ENCODE results near the gene WDPCP. TPM values are rescaled to one million over a fixed set of nuclear protein-coding genes. Genes with fewer than 3 reads are reported as not detected.
"Not testable (repeated sequence)": the region's sequence is repeated elsewhere in the genome, so short reads cannot be mapped to it uniquely, and the experiment has no call there.

The WDPCP gene
- total and polyA plus RNA-seq, 2 donors from 2014 or later, result 2.7 to 15.1 TPM

GRCh38 chr2:63159262-63159661 lies 429.0 kb downstream of the WDPCP start:
- H3K4me3 ChIP-seq (ENCODE audit: low read length in 3 of 3), result no peak overlapping the region
- H3K4me1 ChIP-seq (ENCODE audit: control insufficient read depth in 2 of 3, insufficient read depth in 2 of 3, low read depth in 1 of 3, low read length in 3 of 3), result no peaks in the 10 kb centered on the region
- DNase-seq (no peak), FAIRE-seq (no peak)
- no peaks in the 10 kb centered on the region for H3K9me3 ChIP-seq (ENCODE audit: control insufficient read depth in 2 of 3, insufficient read depth in 1 of 3, low read length in 3 of 3)
- H3K9ac ChIP-seq (ENCODE audit: low read length in 3 of 3), result no peak overlapping the region
- intact Hi-C loops (cut with DNase I), result no loop called here
- no peaks in the 10 kb centered on the region for H3K27me3 ChIP-seq (ENCODE audit: control insufficient read depth, insufficient read depth, low read length)
- H3K36me3 ChIP-seq (ENCODE audit: control insufficient read depth in 2 of 3, insufficient read depth in 3 of 3, low read length in 3 of 3), result no peaks in the 10 kb centered on the region
- H3K27ac ChIP-seq (ENCODE audit: low read depth in 2 of 2, low read length in 2 of 2), result no peak overlapping the region
- no peak for TF ChIP-seq CTCF (IDR thresholded peaks at IDR 0.05; ENCODE audit: borderline replicate concordance, extremely low read depth, insufficient read depth)

DNA sequence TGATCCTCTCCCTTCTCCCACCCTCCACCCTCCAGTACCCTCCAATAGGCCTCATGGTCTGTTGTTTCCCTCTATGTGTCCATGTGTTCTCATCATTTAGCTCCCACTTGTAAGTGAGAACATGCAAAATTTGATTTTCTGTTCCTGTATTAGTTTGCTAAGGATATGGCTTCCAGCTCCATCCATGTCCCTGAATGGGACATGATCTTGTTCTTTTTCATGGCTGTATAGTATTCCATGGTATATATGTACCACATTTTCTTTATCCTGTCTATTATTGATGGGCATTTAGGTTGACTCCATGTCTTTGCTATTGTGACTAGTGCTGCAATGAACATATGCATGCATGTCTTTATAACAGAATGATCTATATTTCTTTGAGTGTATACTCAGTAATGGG lies 451.6 kb downstream of the WDPCP start:
- H3K36me3 ChIP-seq (ENCODE audit: control insufficient read depth in 2 of 3, insufficient read depth in 3 of 3, low read length in 3 of 3); H3K4me1 ChIP-seq (ENCODE audit: control insufficient read depth in 2 of 3, insufficient read depth in 2 of 3, low read depth in 1 of 3, low read length in 3 of 3); H3K27me3 ChIP-seq (ENCODE audit: control insufficient read depth, insufficient read depth, low read length); DNase-seq; intact Hi-C loops (cut with DNase I); H3K27ac ChIP-seq (ENCODE audit: low read depth in 2 of 2, low read length in 2 of 2); H3K9ac ChIP-seq (ENCODE audit: low read length in 3 of 3); H3K4me3 ChIP-seq (ENCODE audit: low read length in 3 of 3); FAIRE-seq: not testable (repeated sequence)
- peaks cover 0 to 18% (median 11%) of the 10 kb centered on the region in 3 donors for H3K9me3 ChIP-seq (ENCODE audit: control insufficient read depth in 2 of 3, insufficient read depth in 1 of 3, low read length in 3 of 3)

DNA sequence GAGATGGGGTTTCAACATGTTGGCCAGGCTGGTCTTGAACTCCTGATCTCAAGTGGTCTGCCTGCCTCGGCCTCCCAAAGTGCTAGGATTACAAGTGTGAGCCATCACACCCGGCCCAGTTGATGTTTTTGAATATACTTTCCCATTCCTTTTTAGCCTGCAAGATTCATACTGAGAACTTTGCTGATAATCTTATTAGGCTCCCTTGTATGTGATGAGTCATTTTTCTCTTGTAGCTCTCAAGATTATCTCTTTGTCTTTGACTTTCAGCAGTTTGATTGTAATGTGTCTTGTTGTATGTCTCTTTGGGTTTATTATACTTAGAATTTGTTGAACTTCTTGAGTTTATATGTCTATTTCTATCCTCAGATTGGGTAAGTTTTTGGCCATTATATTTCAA lies 456.3 kb downstream of the WDPCP start:
- no peak for TF ChIP-seq CTCF (IDR thresholded peaks at IDR 0.05; ENCODE audit: borderline replicate concordance, extremely low read depth, insufficient read depth)
- no peaks in the 10 kb centered on the region for H3K36me3 ChIP-seq (ENCODE audit: control insufficient read depth in 2 of 3, insufficient read depth in 3 of 3, low read length in 3 of 3)
- peaks cover 0 to 13% (median 8%) of the 10 kb centered on the region in 3 donors for H3K9me3 ChIP-seq (ENCODE audit: control insufficient read depth in 2 of 3, insufficient read depth in 1 of 3, low read length in 3 of 3)
- H3K4me3 ChIP-seq (ENCODE audit: low read length in 3 of 3), result no peak overlapping the region
- DNase-seq (no peak), FAIRE-seq (no peak)
- no peak overlapping the region for H3K9ac ChIP-seq (ENCODE audit: low read length in 3 of 3)
- no peaks in the 10 kb centered on the region for H3K27me3 ChIP-seq (ENCODE audit: control insufficient read depth, insufficient read depth, low read length)
- no peaks in the 10 kb centered on the region for H3K4me1 ChIP-seq (ENCODE audit: control insufficient read depth in 2 of 3, insufficient read depth in 2 of 3, low read depth in 1 of 3, low read length in 3 of 3)
- H3K27ac ChIP-seq (ENCODE audit: low read depth in 2 of 2, low read length in 2 of 2), result no peak overlapping the region
- intact Hi-C loops (cut with DNase I), result no loop called here

- Histone ChIP-seq H3K4me3 (ENCODE audit: low read length in 3 of 3) (no peak overlapping the region), H3K27ac (ENCODE audit: low read depth in 2 of 2, low read length in 2 of 2) (no peak overlapping the region), H3K9ac (ENCODE audit: low read length in 3 of 3) (no peak overlapping the region)
These were observed 457.1 kb downstream of the WDPCP start for GRCh38 chr2:63131196-63131595.

More at GRCh38 chr2:63131196-63131595, 457.1 kb downstream of the WDPCP start:
- peaks cover 0 to 9% (median 6%) of the 10 kb centered on the region in 3 donors for H3K9me3 ChIP-seq (ENCODE audit: control insufficient read depth in 2 of 3, insufficient read depth in 1 of 3, low read length in 3 of 3)
- FAIRE-seq (no peak), DNase-seq (no peak)
- TF ChIP-seq CTCF (IDR thresholded peaks at IDR 0.05; ENCODE audit: borderline replicate concordance, extremely low read depth, insufficient read depth), result no peak
- no peaks in the 10 kb centered on the region for H3K27me3 ChIP-seq (ENCODE audit: control insufficient read depth, insufficient read depth, low read length)
- H3K36me3 ChIP-seq (ENCODE audit: control insufficient read depth in 2 of 3, insufficient read depth in 3 of 3, low read length in 3 of 3), result no peaks in the 10 kb centered on the region
- intact Hi-C loops (cut with DNase I), result no loop called here
- H3K4me1 ChIP-seq (ENCODE audit: control insufficient read depth in 2 of 3, insufficient read depth in 2 of 3, low read depth in 1 of 3, low read length in 3 of 3), result no peaks in the 10 kb centered on the region
